Measurements from ENCODE around the gene FANCB. TPM values are rescaled to one million over a fixed set of nuclear protein-coding genes. Genes with fewer than 3 reads are reported as not detected.
A peak's percentile ranks its signal among the peaks of the same experiment; 100 is the strongest.

FANCB gene
- total RNA-seq (2016; rRNA removed; fragmentation: Illumina TruSeq; extraction: Trizol) (5.8 and 9.2 TPM in 2 replicates), polyA plus RNA-seq (2011; rRNA removed) (0.59 and 1.0 TPM in 2 replicates), polyA minus RNA-seq (2011; rRNA and poly(A)+ RNA removed; ENCODE audit: low replicate concordance) (0.86 and 10.4 TPM in 2 replicates), Bru-seq, nascent RNA (percentile 48 among the genes with signal in this experiment), BruChase-seq, experiment 1, labeled RNA remaining after a 6-hour chase (percentile 41 among the genes with signal in this experiment), BruChase-seq, experiment 2, labeled RNA remaining after a 2-hour chase (percentile 50 among the genes with signal in this experiment)
- total RNA-seq (2016; cell fraction: cytosol; rRNA removed; fragmentation: Illumina TruSeq; extraction: Trizol; ENCODE audit: low read depth), result 6.6 and 8.3 TPM in 2 replicates
- total RNA-seq (2016; cell fraction: insoluble cytoplasmic fraction; rRNA removed; fragmentation: Illumina TruSeq; extraction: Trizol), result 5.9 and 8.8 TPM in 2 replicates
- total RNA-seq (2016; cell fraction: membrane; rRNA removed; fragmentation: Illumina TruSeq; extraction: Trizol), result 7.2 and 10.1 TPM in 2 replicates
- total RNA-seq (2016; cell fraction: nucleus; rRNA removed; fragmentation: Illumina TruSeq; extraction: Trizol), result 11.0 and 12.1 TPM in 2 replicates
- polyA plus RNA-seq (2011; cell fraction: cytosol; rRNA removed), result 0.18 and 0.19 TPM in 2 replicates
- 0.85 and 1.4 TPM in 2 replicates for polyA plus RNA-seq (2011; cell fraction: nucleus; rRNA removed)
- 0.56 and 1.2 TPM in 2 replicates for polyA plus RNA-seq (2012)
- polyA plus RNA-seq (2016; cell fraction: cytosol; fragmentation: Illumina TruSeq; extraction: Trizol; ENCODE audit: low read depth), result 0.32 and 1.1 TPM in 2 replicates
- 3.4 and 4.3 TPM in 2 replicates for polyA plus RNA-seq (2016; cell fraction: insoluble cytoplasmic fraction; fragmentation: Illumina TruSeq; extraction: Trizol; ENCODE audit: low read depth)
- polyA plus RNA-seq (2016; cell fraction: membrane; fragmentation: Illumina TruSeq; extraction: Trizol; ENCODE audit: low read depth), result 0.93 and 1.6 TPM in 2 replicates
- 6.7 and 6.9 TPM in 2 replicates for polyA plus RNA-seq (2016; cell fraction: nucleus; fragmentation: Illumina TruSeq; extraction: Trizol; ENCODE audit: insufficient read depth, low read depth)
- polyA minus RNA-seq (2011; cell fraction: cytosol; rRNA and poly(A)+ RNA removed), result 1.9 and 2.5 TPM in 2 replicates
- polyA minus RNA-seq (2011; cell fraction: nucleus; rRNA and poly(A)+ RNA removed), result 11.5 and 14.0 TPM in 2 replicates
- long read RNA-seq, experiment 1, partial matches to known transcripts, result 1 of 5 reads
- long read RNA-seq, experiment 1, other reads (novel, unspliced or antisense), result 2 of 5 reads
- long read RNA-seq, experiment 2, partial matches to known transcripts, result 1 of 2 reads
- long read RNA-seq, experiment 2, other reads (novel, unspliced or antisense), result 1 of 2 reads

GRCh38 chrX:14872851-14873675, at the start of gene FANCB, which contains the start of gene MOSPD2:
TSS of gene FANCB (minus strand) at chrX:14873069. CDS start at chrX:14865510, 7,559 bp downstream.
TSS of gene MOSPD2 (plus strand) at chrX:14873421. CDS start at chrX:14873529, 108 bp downstream.
- Histone ChIP-seq H3K4me1 (ENCODE audit: insufficient read depth, low read length) (peaks cover 10% of the 10 kb centered on the region; the same call in 1 of the 2 replicates), H3K9ac (ENCODE audit: insufficient read depth, low read depth, low read length) (peak within 1 kb of the TSS; percentile 81), H3K27ac (ENCODE audit: extremely low read length, insufficient read depth, low read length) (peak within 1 kb of the TSS; percentile 73), H3K9me3 (ENCODE audit: low read length) (no peaks in the 10 kb centered on the region), H3K27me3 (ENCODE audit: control insufficient read depth in 1 of 2, insufficient read depth in 2 of 2, low read length in 2 of 2) (no peaks in the 10 kb centered on the region; a peak in 1 of 5 replicates), H3K4me2 (ENCODE audit: low read depth, low read length) (peak within 1 kb of the TSS; percentile 81), H3K79me2 (ENCODE audit: insufficient read depth, low read length) (peaks cover 9% of the 10 kb centered on the region), H3K4me3 (replicated peaks in 1 of 3; ENCODE audit: insufficient read depth in 1 of 3, low read depth in 2 of 3, low read length in 3 of 3) (peak within 1 kb of the TSS; percentile 67 to 83 (median 82)), H2AFZ (ENCODE audit: low read length) (no peak within 1 kb of the TSS), H3K36me3 (replicated peaks in 1 of 2; ENCODE audit: control insufficient read depth in 1 of 2, insufficient read depth in 2 of 2, low read length in 2 of 2) (no peaks in the 10 kb centered on the region), H4K20me1 (ENCODE audit: insufficient read depth, low read length) (no peaks in the 10 kb centered on the region)
- FAIRE-seq, result peak; percentile 88
- ChIA-PET POLR2A (no interaction called here), CTCF (ENCODE audit: low intra/inter-chr PET ratio, low total read pairs) (no interaction called here)
- in situ Hi-C loops (cut with HindIII; ENCODE audit: extremely low pct_ligation_motif_present, low pct_unique_long_range_greater_than_20kb) (no loop called here), intact Hi-C loops (cut with micrococcal nuclease; ENCODE audit: unreplicated experiment) (loop anchor here (1.0 to 10.0 kb wide), 3 partner anchors 116 to 1842 kb away; partner anchors contain the start of genes CTPS2 and SYAP1)
- ATAC-seq, result peak; percentile 99
- peak; percentile 90 for DNase-seq (ENCODE audit: low spot score)
- no TSS peak for BruUV-seq (replicated peaks)
- 0% methylated on average over 5 of the region's 78 CpGs for WGBS (ENCODE audit: low lambda C conversion rate)
- TF ChIP-seq TRAFD1 (CRISPR knock-in tag; IDR thresholded peaks at IDR 0.05; ENCODE audit: borderline replicate concordance) (no peak), SRSF4 (IDR thresholded peaks at IDR 0.05; ENCODE audit: low read depth, low read length, poor library complexity, severe bottlenecking) (no peak), HNRNPL (IDR thresholded peaks at IDR 0.05; ENCODE audit: low read depth, low read length) (no peak), GATA4 (IDR thresholded peaks at IDR 0.05; ENCODE audit: borderline replicate concordance, low read depth) (no peak), NCOA1 (CRISPR knock-in tag; IDR thresholded peaks at IDR 0.05) (no peak), ZSCAN21 (CRISPR knock-in tag; IDR thresholded peaks at IDR 0.05; ENCODE audit: borderline replicate concordance) (no peak), HOXD1 (CRISPR knock-in tag; IDR thresholded peaks at IDR 0.05) (no peak), KLF13 (CRISPR knock-in tag; IDR thresholded peaks at IDR 0.05) (no peak), MAZ (IDR thresholded peaks at IDR 0.05; ENCODE audit: borderline replicate concordance, low read depth, low read length) (peak; percentile 44; the same call in 1 of the 2 replicates), MAZ (CRISPR knock-in tag; IDR thresholded peaks at IDR 0.05; ENCODE audit: low read depth) (0 out of 2 replicates have a peak, but pooled peaks have one; percentile 23), ZNF564 (CRISPR knock-in tag; IDR thresholded peaks at IDR 0.05) (no peak)
- TF ChIP-seq, protein P1, sequence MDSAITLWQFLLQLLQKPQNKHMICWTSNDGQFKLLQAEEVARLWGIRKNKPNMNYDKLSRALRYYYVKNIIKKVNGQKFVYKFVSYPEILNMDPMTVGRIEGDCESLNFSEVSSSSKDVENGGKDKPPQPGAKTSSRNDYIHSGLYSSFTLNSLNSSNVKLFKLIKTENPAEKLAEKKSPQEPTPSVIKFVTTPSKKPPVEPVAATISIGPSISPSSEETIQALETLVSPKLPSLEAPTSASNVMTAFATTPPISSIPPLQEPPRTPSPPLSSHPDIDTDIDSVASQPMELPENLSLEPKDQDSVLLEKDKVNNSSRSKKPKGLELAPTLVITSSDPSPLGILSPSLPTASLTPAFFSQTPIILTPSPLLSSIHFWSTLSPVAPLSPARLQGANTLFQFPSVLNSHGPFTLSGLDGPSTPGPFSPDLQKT (CRISPR knock-in tag; IDR thresholded peaks at IDR 0.05; ENCODE audit: borderline replicate concordance), result no peak
- TF ChIP-seq, protein P2, sequence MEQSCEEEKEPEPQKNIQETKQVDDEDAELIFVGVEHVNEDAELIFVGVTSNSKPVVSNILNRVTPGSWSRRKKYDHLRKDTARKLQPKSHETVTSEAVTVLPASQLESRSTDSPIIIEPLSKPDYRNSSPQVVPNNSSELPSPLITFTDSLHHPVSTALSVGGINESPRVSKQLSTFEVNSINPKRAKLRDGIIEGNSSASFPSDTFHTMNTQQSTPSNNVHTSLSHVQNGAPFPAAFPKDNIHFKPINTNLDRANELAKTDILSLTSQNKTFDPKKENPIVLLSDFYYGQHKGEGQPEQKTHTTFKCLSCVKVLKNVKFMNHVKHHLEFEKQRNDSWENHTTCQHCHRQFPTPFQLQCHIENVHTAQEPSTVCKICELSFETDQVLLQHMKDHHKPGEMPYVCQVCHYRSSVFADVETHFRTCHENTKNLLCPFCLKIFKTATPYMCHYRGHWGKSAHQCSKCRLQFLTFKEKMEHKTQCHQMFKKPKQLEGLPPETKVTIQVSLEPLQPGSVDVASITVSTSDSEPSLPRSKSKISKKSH (CRISPR knock-in tag; IDR thresholded peaks at IDR 0.05; ENCODE audit: borderline replicate concordance), result no peak
